Gastroesophageal sphincter (tissue), 4 donors: ENCODE results near the gene SYNDIG1L. TPM values are rescaled to one million over a fixed set of nuclear protein-coding genes. Genes with fewer than 3 reads are reported as not detected.

Source experiments
- ATAC-seq: fragments of 150-250 bp; one replicate; pipeline ENCODE4 v1.9.1; 2016; ENCODE audit warnings: mild to moderate bottlenecking, moderate library complexity
- H3K27ac ChIP-seq, 4 donors: fragments of 200-600 bp; sonication (generic) in 3 of 4; 1 replicate in 3 of 4; 2 replicates in 1 of 4; pipeline ENCODE4 v1.5.1; 2016 to 2019
- H3K27me3 ChIP-seq: fragments of 200-600 bp; sonication (generic); one replicate; pipeline ENCODE4 v1.5.1; 2019
- H3K36me3 ChIP-seq, 2 donors: fragments of 200-600 bp; sonication (generic); one replicate each; pipeline ENCODE4 v1.5.1; 2019; ENCODE audit warnings: control low read depth in 1 of 2
- H3K4me1 ChIP-seq, 3 donors: fragments of 200-600 bp; sonication (generic); 1 replicate in 2 of 3; 2 replicates in 1 of 3; pipeline ENCODE4 v1.5.1; 2016 to 2019; ENCODE audit warnings: control low read depth in 2 of 3
- H3K4me3 ChIP-seq, 2 donors: fragments of 200-600 bp; sonication (generic); one replicate each; pipeline ENCODE4 v1.5.1; 2019; ENCODE audit warnings: mild to moderate bottlenecking in 1 of 2, moderate library complexity in 1 of 2
- H3K9me3 ChIP-seq, 3 donors: fragments of 200-600 bp; sonication (generic); one replicate each; pipeline ENCODE4 v1.5.1; 2017 to 2019; ENCODE audit warnings: control low read depth in 2 of 3
- EP300 ChIP-seq: sonication (generic); formaldehyde crosslinking; IDR thresholded peaks from one replicate; pipeline ENCODE4 v1.6.1; 2017; ENCODE audit warnings: antibody characterized with exemption, mild to moderate bottlenecking
- POLR2A ChIP-seq, 2 donors: fragments of 450-650 bp; IDR thresholded peaks; one replicate each; pipeline ENCODE4 v1.6.1; 2017; ENCODE audit warnings: antibody characterized with exemption in 2 of 2, mild to moderate bottlenecking in 2 of 2, moderate library complexity in 1 of 2
- POLR2AphosphoS5 ChIP-seq: sonication (generic); formaldehyde crosslinking; IDR thresholded peaks from one replicate; pipeline ENCODE4 v1.6.1; 2017; ENCODE audit warnings: antibody characterized with exemption
- whole genome bisulfite sequencing, 2 donors: methylation state at CpG; one replicate each; pipeline ENCODE4 v1.1.5; 2018; ENCODE audit warnings: low coverage in 1 of 2; 5-methylcytosine and 5-hydroxymethylcytosine counted together
- total RNA-seq, 4 donors: library from RNA; depleted of rRNA; stranded (reverse); fragments of >200 nt; gene quantifications; one replicate each; pipeline ENCODE4 v1.1.0, GENCODE V29; 2016
- TF ChIP-seq, protein P1 (sequence below), 4 experiments: fragments of 200-600 bp in 2 of 4; fragments of 450-650 bp in 2 of 4; sonication (generic) in 1 of 4; IDR thresholded peaks; one replicate each; pipeline ENCODE4 v1.5.1; 2017 to 2019; ENCODE audit warnings: antibody characterized with exemption in 4 of 4, mild to moderate bottlenecking in 2 of 4, moderate library complexity in 2 of 4

The SYNDIG1L gene
- total RNA-seq, 4 donors from 2014 or later, result 0.20 to 0.47 (median 0.27) TPM; not detected in 1

DNA sequence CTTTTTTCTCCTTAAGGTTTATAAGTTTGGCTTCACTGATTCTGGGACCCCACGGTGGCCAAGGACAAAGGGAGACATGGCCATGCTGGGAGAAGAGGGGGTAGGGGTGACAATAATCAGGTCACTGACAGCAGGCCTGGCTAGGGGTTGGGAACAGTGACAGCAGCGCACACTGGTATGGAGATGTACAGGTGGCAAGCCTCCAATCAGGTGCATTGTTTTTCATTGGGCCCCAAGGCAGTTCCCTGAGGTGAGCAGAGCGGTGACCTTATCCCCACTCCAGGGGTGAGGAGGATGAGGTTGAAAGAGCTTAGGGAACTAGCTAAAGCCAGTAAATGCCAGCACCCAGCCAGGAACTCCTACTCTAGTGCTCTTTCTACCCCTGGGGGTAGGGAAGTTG lies 1.4 kb downstream of the SYNDIG1L start:
- peaks cover 0 to 11% (median 0%) of the 10 kb centered on the region in 3 donors for H3K4me1 ChIP-seq
- H3K9me3 ChIP-seq, result peaks cover 0 to 10% (median 0%) of the 10 kb centered on the region in 3 donors
- no peaks in the 10 kb centered on the region for H3K36me3 ChIP-seq
- no peak overlapping the region for H3K4me3 ChIP-seq
- TF ChIP-seq, protein P1, sequence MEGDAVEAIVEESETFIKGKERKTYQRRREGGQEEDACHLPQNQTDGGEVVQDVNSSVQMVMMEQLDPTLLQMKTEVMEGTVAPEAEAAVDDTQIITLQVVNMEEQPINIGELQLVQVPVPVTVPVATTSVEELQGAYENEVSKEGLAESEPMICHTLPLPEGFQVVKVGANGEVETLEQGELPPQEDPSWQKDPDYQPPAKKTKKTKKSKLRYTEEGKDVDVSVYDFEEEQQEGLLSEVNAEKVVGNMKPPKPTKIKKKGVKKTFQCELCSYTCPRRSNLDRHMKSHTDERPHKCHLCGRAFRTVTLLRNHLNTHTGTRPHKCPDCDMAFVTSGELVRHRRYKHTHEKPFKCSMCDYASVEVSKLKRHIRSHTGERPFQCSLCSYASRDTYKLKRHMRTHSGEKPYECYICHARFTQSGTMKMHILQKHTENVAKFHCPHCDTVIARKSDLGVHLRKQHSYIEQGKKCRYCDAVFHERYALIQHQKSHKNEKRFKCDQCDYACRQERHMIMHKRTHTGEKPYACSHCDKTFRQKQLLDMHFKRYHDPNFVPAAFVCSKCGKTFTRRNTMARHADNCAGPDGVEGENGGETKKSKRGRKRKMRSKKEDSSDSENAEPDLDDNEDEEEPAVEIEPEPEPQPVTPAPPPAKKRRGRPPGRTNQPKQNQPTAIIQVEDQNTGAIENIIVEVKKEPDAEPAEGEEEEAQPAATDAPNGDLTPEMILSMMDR (IDR thresholded peaks at IDR 0.05), result no peak
- TF ChIP-seq EP300 (no peak), POLR2A (IDR thresholded peaks at IDR 0.05) (no peak), POLR2AphosphoS5 (no peak)
- peaks cover 56% of the 10 kb centered on the region for H3K27me3 ChIP-seq
- 79 to 100% methylated on average over 2 to 3 of the region's 3 CpGs for WGBS, 2 donors
- no peak for ATAC-seq
- no peak overlapping the region for H3K27ac ChIP-seq

DNA sequence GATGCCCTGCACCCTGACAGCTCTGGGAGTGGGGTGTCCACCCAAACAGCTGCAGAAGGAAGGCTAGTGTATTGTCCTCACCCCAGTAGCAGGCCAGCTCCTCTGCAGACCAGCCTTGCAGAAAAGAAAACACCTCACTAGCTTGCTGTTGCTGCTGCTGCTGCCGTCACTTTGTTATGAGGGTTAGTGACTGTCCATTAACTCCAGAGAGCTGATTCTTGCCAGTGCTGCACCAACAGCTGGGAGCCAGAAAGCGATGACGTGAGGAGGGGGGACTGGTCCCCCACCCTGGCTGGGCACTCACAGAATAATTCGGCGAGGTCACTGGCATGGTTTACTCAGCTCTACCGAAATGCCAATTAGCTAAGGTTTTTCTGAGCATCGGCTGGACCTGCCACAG lies 2.8 kb downstream of the SYNDIG1L start:
- H3K4me1 ChIP-seq, result peaks cover 0 to 11% (median 0%) of the 10 kb centered on the region in 3 donors
- ATAC-seq, result no peak
- peaks cover 0 to 10% (median 0%) of the 10 kb centered on the region in 3 donors for H3K9me3 ChIP-seq
- no peaks in the 10 kb centered on the region for H3K36me3 ChIP-seq
- H3K4me3 ChIP-seq, result no peak overlapping the region
- H3K27ac ChIP-seq, result no peak overlapping the region
- WGBS, 2 donors, result 69 to 80% methylated on average over 1 to 3 of the region's 7 CpGs
- peaks cover 70% of the 10 kb centered on the region for H3K27me3 ChIP-seq
- TF ChIP-seq EP300 (no peak), POLR2A (IDR thresholded peaks at IDR 0.05) (no peak), POLR2AphosphoS5 (no peak)
- TF ChIP-seq, protein P1 (IDR thresholded peaks at IDR 0.05), result no peak

DNA sequence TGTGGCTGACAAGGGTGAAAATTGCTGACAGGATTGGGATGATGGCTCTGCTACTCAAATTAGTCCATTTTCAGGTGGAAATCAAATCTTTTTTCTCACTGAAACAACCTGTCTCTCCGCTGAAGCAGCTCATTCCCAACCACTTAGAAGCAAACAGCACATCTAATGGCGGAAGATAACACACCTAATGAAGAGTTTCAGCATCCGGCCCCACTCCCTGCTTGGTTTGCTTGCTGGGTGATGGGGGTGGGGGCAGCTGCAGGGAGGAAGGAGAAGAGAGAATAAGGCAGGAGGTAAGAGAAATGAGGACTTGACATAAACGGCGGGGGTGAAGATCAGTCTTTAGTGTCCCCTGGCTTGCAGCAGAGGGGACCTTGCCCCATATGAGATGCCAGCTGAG lies 4.0 kb downstream of the SYNDIG1L start:
- H3K36me3 ChIP-seq, result no peaks in the 10 kb centered on the region
- TF ChIP-seq EP300, result no peak
- no peak for TF ChIP-seq POLR2A (IDR thresholded peaks at IDR 0.05)
- no peak for TF ChIP-seq POLR2AphosphoS5
- TF ChIP-seq, protein P1 (IDR thresholded peaks at IDR 0.05), result no peak
- H3K4me1 ChIP-seq, result peaks cover 0 to 11% (median 0%) of the 10 kb centered on the region in 3 donors
- H3K4me3 ChIP-seq, result no peak overlapping the region
- H3K27me3 ChIP-seq, result peaks cover 83% of the 10 kb centered on the region
- H3K27ac ChIP-seq, result no peak overlapping the region
- 69 to 70% methylated on average over 2 to 5 of the region's 5 CpGs for WGBS, 2 donors
- ATAC-seq, result no peak
- H3K9me3 ChIP-seq, result peaks cover 0 to 10% (median 0%) of the 10 kb centered on the region in 3 donors

DNA sequence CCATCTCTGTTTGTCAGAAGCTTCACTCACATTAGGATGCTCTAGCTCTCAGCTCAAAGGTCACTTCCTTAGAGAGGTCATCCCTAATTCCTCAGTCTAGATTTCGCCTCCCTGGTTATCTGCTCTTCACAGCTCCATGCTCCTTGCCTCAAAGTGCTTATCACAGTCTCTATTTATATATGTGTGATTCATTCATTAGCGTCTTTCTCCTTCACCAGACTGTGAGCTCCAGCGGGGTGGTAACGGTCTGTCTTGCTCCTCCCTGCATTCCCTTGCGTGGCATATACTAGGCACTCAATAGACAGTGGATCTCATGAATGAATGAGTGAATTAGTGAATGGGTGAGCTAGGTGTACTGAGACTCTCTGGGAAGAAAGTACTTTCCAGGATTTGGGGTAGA lies 6.9 kb downstream of the SYNDIG1L start:
- peaks cover 0 to 10% (median 0%) of the 10 kb centered on the region in 3 donors for H3K9me3 ChIP-seq
- no peak overlapping the region for H3K27ac ChIP-seq
- H3K4me3 ChIP-seq, result no peak overlapping the region
- no peak for ATAC-seq
- no peaks in the 10 kb centered on the region for H3K4me1 ChIP-seq
- TF ChIP-seq POLR2AphosphoS5, result no peak
- no peak for TF ChIP-seq POLR2A (IDR thresholded peaks at IDR 0.05)
- TF ChIP-seq EP300, result no peak
- TF ChIP-seq, protein P1 (IDR thresholded peaks at IDR 0.05), result no peak
- H3K36me3 ChIP-seq, result no peaks in the 10 kb centered on the region
- peaks cover 84% of the 10 kb centered on the region for H3K27me3 ChIP-seq
- 14 to 67% methylated on average over 1 to 4 of the region's 5 CpGs for WGBS, 2 donors

DNA sequence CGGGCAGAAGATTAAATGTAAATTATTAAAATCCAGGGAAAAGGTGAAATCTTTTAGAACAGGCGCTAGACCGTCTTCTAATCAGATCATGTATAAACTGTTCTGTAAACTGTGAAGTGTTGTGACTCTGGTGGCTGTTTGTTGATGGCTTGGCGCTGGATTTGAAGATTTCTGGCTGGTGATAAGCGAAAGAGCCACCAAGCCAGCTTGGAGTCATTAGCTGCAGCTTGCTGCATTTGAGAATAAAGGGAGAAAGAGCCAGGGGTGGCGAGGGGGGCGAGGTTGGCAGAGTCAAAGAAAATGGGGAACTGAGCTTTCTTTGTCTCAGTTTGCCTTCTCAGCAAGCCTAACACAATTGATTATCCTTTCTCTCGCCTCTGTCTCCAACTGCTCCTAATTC lies 8.0 kb downstream of the SYNDIG1L start:
- Histone ChIP-seq H3K27me3 (peaks cover 77% of the 10 kb centered on the region), H3K4me3 (no peak overlapping the region), H3K4me1 (no peaks in the 10 kb centered on the region), H3K27ac (no peak overlapping the region), H3K9me3 (peaks cover 0 to 10% (median 0%) of the 10 kb centered on the region in 3 donors), H3K36me3 (no peaks in the 10 kb centered on the region)
- TF ChIP-seq EP300 (no peak), POLR2AphosphoS5 (no peak), POLR2A (IDR thresholded peaks at IDR 0.05) (no peak)
- TF ChIP-seq, protein P1 (IDR thresholded peaks at IDR 0.05), result no peak
- no peak for ATAC-seq
- 22 to 39% methylated on average over 6 to 8 of the region's 8 CpGs for WGBS, 2 donors
